ENCODE results near the gene SMG9. TPM values are rescaled to one million over a fixed set of nuclear protein-coding genes. Genes with fewer than 3 reads are reported as not detected.

SMG9 gene
- total and polyA plus RNA-seq, 2 of the 4 experiments (the other 2 are of a cell fraction), result 4.8 to 24.3 TPM

- CTCF ChIA-PET, result no interaction called here
- no peak for DNase-seq
- Histone ChIP-seq H3K56ac (ENCODE audit: extremely low read depth, insufficient read depth, low read length) (no peak overlapping the region), H3K23ac (ENCODE audit: low read depth, low read length) (no peak overlapping the region), H3K36me3 (ENCODE audit: control insufficient read depth, insufficient read depth, low read length) (no peaks in the 10 kb centered on the region), H3K9me1 (ENCODE audit: insufficient read depth, low read length) (peaks cover 8% of the 10 kb centered on the region), H3K4me1 (ENCODE audit: control insufficient read depth, insufficient read depth, low read length) (peaks cover 12% of the 10 kb centered on the region), H3K14ac (replicated peaks; ENCODE audit: low read depth, low read length) (0 out of 2 replicates have a peak overlapping the region, but pooled peaks have one; percentile 45), H3K4me2 (ENCODE audit: low read depth, low read length) (no peak overlapping the region), H3K4ac (ENCODE audit: low read depth, low read length) (peak overlapping the region; percentile 24), H3K9ac (ENCODE audit: low read depth, low read length) (no peak overlapping the region), H4K8ac (ENCODE audit: low read depth in 2 of 2, low read length in 2 of 2) (0 out of 4 replicates have a peak overlapping the region, but pooled peaks of 1 of the 2 experiments have one; percentile 58), H3K27ac (ENCODE audit: insufficient read depth, low read length) (no peak overlapping the region), H4K20me1 (ENCODE audit: insufficient read depth, low read length) (no peaks in the 10 kb centered on the region), H2BK120ac (ENCODE audit: low read depth, low read length) (peak overlapping the region; percentile 60; the same call in 1 of the 2 replicates), H3K18ac (ENCODE audit: low read depth, low read length) (no peak overlapping the region), H3K4me3 (ENCODE audit: insufficient read depth, low read depth, low read length) (no peak overlapping the region), H4K5ac (ENCODE audit: low read depth, low read length) (no peak overlapping the region), H2AK5ac (ENCODE audit: low read depth, low read length) (peak overlapping the region; percentile 52), H3K79me1 (ENCODE audit: low read depth in 1 of 2, low read length in 2 of 2) (no peaks in the 10 kb centered on the region), H2BK5ac (ENCODE audit: low read depth, low read length, poor library complexity, severe bottlenecking) (peak overlapping the region; percentile 44), H2BK20ac (ENCODE audit: low read depth, low read length) (peak overlapping the region; percentile 64; the same call in 1 of the 2 replicates), H3K27me3 (ENCODE audit: control insufficient read depth, insufficient read depth, low read length) (no peaks in the 10 kb centered on the region), H2BK15ac (ENCODE audit: low read depth, low read length) (0 out of 3 replicates have a peak overlapping the region, but pooled peaks have one; percentile 3), H2AFZ (replicated peaks; ENCODE audit: low read length, poor library complexity) (peak overlapping the region; percentile 69), H3K9me3 (ENCODE audit: control insufficient read depth, insufficient read depth, low read length) (no peaks in the 10 kb centered on the region), H2AK9ac (replicated peaks; ENCODE audit: low read depth, low read length, poor library complexity) (peak overlapping the region; percentile 88), H4K91ac (ENCODE audit: insufficient read depth, low read depth, low read length) (no peak overlapping the region; the same call in 1 of the 2 replicates)
- dilution Hi-C loops (cut with HindIII; ENCODE audit: low sequenced_read_pairs, unreplicated experiment), result no loop called here
- intact Hi-C loops (cut with micrococcal nuclease), result no loop called here
- 50% methylated on average over 2 of the region's 8 CpGs; no CpG with 5 or more reads in 1 of the 2 experiments for WGBS, 2 experiments (ENCODE audit: extremely low coverage in 2 of 2, insufficient read length in 1 of 2)
- TF ChIP-seq ELK1 (IDR thresholded peaks at IDR 0.05; ENCODE audit: borderline replicate concordance, low read depth, low read length) (no peak), POLR2A (IDR thresholded peaks at IDR 0.05; ENCODE audit: low read depth, low read length) (no peak), RCOR1 (IDR thresholded peaks at IDR 0.05; ENCODE audit: insufficient replicate concordance, low read length) (no peak), BHLHE40 (IDR thresholded peaks at IDR 0.05; ENCODE audit: low read depth, low read length) (no peak), NFE2L2 (IDR thresholded peaks at IDR 0.05; ENCODE audit: low read depth, low read length) (no peak), SMC3 (IDR thresholded peaks at IDR 0.05; ENCODE audit: low read depth, low read length) (no peak), CHD1 (IDR thresholded peaks at IDR 0.05; ENCODE audit: low read depth, low read length) (no peak), RFX5 (IDR thresholded peaks at IDR 0.05; ENCODE audit: low read depth, low read length) (no peak), FOS (IDR thresholded peaks at IDR 0.05; ENCODE audit: low read depth, low read length) (no peak), MAFK (IDR thresholded peaks at IDR 0.05; ENCODE audit: low read depth, low read length) (no peak), CEBPB (IDR thresholded peaks at IDR 0.05; ENCODE audit: low read depth, low read length) (no peak), MXI1 (IDR thresholded peaks at IDR 0.05; ENCODE audit: borderline replicate concordance, low read depth, low read length) (no peak), CTCF (conservative IDR thresholded peaks at IDR 0.05; ENCODE audit: low read depth, low read length) (no peak), MAZ (IDR thresholded peaks at IDR 0.05; ENCODE audit: borderline replicate concordance, low read depth, low read length) (no peak), RAD21 (IDR thresholded peaks at IDR 0.05; ENCODE audit: low read length) (no peak)
- TF ChIP-seq, protein P1, sequence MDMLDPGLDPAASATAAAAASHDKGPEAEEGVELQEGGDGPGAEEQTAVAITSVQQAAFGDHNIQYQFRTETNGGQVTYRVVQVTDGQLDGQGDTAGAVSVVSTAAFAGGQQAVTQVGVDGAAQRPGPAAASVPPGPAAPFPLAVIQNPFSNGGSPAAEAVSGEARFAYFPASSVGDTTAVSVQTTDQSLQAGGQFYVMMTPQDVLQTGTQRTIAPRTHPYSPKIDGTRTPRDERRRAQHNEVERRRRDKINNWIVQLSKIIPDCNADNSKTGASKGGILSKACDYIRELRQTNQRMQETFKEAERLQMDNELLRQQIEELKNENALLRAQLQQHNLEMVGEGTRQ (IDR thresholded peaks at IDR 0.05; ENCODE audit: low read depth, low read length), result no peak
- in situ Hi-C loops (cut with MboI; ENCODE audit: low sequenced_read_pairs), result loop anchor here (5.0 kb wide), 1 partner anchor 35 kb away; no protein-coding TSS in a partner anchor
- ATAC-seq (ENCODE audit: low read depth), result no peak
- no TSS peak for BruUV-seq (replicated peaks)
- POLR2A ChIA-PET (ENCODE audit: unreplicated experiment), result no interaction called here
These were observed 27.5 kb upstream of the SMG9 start for GRCh38 chr19:43782311-43782660.
